ENCODE data around the gene DYRK1B. TPM values are rescaled to one million over a fixed set of nuclear protein-coding genes. Genes with fewer than 3 reads are reported as not detected.
"Not testable (repeated sequence)": the region's sequence is repeated elsewhere in the genome, so short reads cannot be mapped to it uniquely, and the experiment has no call there.

Gene DYRK1B
- total RNA-seq = 27.3 TPM
- long read RNA-seq, partial matches to known transcripts = 8 of 13 reads
- long read RNA-seq, other reads (novel, unspliced or antisense) = 0 of 13 reads

DNA sequence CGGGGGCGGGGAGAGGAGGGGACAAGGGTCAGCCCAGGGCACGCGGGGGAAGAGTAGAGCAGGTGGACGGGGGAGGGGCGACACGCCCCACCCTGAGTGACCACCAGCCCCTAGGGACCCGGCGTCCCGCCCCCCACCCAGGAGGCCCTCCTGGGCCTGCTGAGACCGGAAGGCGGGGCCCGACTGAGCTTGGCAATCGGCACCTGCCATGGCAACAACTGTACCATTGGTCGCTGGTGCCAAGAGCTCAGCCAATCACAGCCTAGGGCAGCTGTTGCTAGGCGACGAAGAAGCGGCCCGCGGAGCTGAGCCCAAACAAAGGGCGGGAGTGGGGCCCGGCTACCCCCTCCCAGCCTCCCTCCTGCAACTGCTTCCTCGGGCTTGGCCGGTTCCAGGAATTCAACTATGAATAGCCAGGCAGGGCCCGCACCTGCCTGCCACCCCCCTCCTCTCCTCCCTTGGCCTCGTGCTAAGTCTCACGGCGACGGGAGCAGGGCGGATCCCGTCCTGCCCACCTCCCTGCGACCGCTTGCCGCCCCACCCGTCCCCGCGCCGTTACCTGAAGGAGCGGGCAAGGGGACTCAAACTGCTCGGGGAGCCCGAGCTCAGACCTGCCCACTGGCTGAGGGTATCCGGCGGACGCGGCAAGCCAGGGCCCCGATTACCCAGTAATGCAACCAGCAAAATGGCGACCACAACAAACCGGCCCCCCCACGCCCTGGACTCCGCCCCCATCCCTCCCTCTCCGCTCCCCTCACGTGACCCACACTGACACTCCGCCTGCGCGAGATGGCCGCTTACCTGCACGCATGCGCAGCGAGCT is at the start of gene DYRK1B:
TSS of gene DYRK1B (minus strand) at position 699 of the 823 bp plus-strand sequence. CDS start 2,295 bp downstream, outside the sequence.
- DNase-seq = peak; percentile 98
- intact Hi-C loops (cut with micrococcal nuclease) = no loop called here
- ATAC-seq = peak; percentile 91

DNA sequence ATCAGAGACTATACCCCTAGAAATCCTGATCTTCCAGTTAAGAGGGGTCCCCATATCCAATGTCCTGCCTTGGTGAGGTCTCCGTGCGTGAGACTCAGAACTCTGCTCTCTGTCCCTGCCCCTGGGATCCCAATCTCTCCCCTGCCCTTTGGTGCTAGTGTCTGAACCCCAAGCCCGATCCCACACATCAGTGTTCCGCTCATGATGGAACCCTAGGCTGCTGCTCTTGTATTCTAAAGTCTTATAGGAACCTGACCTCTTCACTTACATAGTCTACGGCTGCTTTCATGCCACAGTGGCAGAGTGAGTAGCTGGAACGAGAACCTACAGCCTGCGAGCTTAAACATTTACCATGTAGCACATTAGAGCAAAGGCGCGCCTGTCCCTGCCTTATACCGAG is 48.7 kb upstream of the DYRK1B start:
- DNase-seq; ATAC-seq; intact Hi-C loops (cut with micrococcal nuclease): not testable (repeated sequence)

DNA sequence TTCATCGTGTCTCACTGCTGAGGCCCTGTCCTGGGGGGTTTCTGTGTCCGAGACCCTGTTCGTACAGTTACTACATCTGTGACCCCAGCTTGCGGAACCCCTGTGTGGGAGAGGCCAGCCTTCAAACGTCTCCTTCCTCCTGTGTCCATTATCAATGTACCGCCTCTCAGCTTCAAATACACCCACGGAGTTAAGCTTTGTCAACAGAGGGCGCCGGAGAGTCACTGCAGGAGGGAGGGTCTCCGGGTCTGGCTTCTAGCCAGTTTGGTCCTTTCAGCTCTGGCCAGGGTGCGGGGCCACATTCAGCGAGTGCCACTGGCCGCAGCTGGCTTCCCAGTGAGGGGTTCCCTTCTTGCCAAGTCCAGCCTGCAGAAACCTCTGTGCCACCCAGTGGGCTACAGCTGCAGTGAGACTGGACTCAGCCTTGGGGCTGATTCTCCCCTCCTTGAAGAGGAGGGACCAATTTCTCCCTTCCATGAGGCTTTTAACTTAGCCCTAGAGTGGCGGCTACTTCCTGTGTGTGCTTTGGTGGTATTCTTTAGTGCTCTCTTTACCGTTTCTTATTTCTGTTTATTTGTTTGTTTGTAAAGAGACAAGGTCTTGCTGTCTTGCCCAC is 47.6 kb upstream of the DYRK1B start:
- DNase-seq; intact Hi-C loops (cut with micrococcal nuclease): not testable (repeated sequence)
- ATAC-seq = peak; percentile 52

DNA sequence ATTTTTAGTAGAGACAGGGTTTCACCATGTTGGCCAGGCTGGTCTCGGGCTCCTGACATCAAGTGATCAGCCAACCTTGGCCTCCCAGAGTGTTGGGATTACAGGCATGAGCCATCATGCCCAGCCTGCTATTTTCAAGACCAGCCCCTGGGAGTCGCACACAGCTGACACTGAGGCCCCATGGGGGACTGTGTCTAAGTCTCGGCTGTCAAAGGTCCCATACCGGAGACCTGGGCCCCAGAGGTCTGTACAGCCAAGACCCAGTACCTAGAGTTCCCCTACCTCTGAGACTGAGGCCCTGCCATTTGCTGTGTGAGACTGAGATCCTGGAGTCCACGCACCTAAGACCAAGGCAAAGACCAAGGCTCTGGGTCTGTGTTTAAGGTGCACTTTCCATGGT is 46.3 kb upstream of the DYRK1B start:
- ATAC-seq; intact Hi-C loops (cut with micrococcal nuclease); DNase-seq: not testable (repeated sequence)

DNA sequence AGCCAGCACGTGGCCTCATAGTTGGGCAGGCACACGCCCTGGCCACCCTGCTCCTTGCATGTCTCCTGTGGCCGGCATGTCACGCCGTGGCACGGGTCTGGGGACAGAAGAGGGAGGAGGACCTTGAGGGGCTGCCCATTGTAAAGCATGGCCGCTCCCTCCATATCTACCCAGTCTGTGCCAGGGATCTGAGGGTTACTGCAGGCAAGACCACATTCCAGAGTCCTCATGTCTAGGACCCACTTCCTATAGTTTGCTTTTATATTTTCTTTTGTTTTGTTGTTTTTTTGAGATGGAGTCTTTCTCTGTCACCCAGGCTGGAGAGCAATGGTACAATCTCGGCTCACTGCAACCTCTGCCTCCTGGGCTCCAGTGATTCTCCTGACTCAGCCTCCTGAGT is 45.8 kb upstream of the DYRK1B start:
- ATAC-seq; intact Hi-C loops (cut with micrococcal nuclease); DNase-seq: not testable (repeated sequence)

DNA sequence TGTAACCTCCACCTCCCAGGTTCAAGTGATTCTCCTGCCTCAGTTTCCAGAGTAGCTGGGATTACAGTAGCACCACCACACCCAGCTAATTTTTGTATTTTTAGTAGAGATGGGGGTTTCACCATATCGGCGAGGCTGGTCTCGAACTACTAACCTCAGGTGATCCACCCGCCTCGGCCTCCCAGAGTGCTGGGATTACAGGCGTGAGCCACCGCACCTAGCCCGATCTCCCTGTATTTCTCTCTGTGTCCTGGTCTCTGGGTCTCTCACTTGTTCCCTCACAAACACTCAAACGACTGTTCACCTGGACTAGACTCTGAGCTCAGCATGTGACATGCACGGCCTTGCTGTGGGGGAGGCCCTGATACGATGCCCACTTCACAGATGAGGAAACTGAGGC is 44.9 kb upstream of the DYRK1B start:
- DNase-seq; ATAC-seq; intact Hi-C loops (cut with micrococcal nuclease): not testable (repeated sequence)

DNA sequence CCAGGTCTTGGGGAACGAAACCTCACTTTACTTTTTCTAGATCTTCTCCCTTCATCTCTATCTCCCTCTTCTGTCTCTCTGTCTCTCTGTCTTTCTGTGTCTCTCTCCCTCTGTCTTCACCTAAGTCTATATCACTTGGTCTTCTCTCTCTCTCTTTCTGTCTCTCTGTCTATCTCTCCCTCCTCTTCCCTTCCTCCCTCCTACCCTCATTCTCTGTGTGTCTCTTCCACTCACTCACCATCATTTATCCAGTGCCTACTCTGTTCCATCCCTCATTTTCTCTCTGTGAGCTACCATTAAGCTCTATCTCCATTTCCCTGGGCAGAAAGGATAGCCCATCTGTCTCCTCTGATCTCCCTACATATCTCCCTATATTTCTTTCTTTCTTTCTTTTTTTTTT is 44.4 kb upstream of the DYRK1B start:
- ATAC-seq = no peak
- DNase-seq = no peak
- intact Hi-C loops (cut with micrococcal nuclease) = no loop called here

DNA sequence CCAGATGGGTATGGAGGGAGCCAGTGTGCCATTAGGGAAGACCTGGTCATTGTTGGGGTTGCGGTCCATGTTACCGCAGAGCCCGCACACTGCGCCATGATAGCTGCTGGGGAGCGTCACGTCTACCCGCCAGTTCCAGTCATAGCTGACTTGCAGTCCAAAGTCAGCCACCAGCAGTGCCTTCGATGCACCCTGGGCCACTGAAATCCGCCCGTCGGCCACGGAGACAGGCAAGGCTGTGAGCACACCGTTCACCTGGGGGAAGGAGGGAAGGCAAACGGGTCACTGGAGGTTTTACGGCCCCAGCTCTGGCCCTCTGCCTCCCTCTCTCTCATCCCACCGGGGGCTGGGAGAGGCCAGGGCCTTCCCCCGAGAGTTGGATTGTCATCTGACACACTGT is 44.0 kb upstream of the DYRK1B start:
- intact Hi-C loops (cut with micrococcal nuclease); DNase-seq; ATAC-seq: not testable (repeated sequence)

DNA sequence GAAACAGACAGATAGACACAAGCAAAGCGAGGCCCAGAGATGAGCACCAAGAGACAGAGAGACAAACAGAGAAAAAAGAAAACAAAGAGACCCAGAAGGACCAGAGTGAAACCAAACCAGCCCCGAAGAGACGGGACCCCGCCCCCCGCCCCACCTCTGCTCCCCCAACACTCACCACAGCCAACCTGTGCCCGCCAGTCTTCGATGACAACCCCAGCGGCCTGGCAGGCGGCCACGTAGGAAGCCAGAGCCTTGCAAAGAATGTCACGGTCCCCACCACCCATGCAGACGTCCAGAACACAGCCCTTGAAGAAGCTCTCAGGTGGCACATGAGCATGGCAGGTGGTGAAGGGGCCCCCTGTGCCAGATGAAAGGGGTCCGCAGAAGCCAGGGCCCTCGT is 43.5 kb upstream of the DYRK1B start:
- DNase-seq; intact Hi-C loops (cut with micrococcal nuclease): not testable (repeated sequence)

DNA sequence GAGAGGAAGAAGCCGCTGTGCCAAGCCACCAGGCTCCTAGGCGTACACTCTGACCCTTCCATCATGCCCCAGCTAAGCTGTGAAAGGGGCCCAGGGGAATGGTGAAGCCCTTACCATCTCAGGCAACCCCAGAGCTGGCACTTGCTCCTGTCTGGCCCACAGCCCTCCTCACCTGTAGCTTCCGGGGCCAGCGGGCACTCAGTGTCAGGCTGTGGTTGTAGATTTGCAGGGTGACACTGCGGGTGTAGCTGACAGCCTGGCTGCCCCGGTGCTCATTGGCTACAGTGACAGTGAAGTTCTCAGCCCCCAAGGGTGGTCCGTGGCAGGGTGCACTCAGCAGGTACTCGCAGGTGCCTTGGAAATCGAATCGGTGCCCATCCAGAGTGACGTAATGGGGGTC is 42.5 kb upstream of the DYRK1B start:
- intact Hi-C loops (cut with micrococcal nuclease); ATAC-seq; DNase-seq: not testable (repeated sequence)

More for the DNA sequence above, 43.5 kb upstream of the DYRK1B start:
- not testable (repeated sequence) for ATAC-seq

DNA sequence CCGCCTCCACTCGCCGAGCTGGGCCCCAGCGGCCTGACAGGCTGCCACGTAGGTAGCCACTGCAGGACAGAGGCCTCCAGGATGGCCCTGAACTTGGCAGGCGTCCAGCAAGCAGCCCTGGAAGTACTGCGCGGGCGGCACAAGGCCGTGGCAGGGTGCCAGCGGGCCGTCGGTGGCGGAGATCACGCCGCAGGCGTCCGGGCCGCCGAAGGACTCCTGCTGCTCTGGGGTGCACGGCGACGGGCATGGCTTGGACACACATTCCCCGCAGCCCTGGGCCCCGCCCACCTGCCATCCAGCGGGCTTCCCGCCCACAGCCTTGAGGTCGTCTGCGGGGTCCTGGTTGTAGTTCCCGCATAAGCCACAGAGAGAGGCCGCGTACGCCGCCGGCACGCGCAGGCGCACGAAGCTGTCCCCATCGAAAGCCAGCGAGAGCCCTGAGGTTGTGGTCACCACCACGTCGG is 41.5 kb upstream of the DYRK1B start:
- ATAC-seq; intact Hi-C loops (cut with micrococcal nuclease); DNase-seq: not testable (repeated sequence)

DNA sequence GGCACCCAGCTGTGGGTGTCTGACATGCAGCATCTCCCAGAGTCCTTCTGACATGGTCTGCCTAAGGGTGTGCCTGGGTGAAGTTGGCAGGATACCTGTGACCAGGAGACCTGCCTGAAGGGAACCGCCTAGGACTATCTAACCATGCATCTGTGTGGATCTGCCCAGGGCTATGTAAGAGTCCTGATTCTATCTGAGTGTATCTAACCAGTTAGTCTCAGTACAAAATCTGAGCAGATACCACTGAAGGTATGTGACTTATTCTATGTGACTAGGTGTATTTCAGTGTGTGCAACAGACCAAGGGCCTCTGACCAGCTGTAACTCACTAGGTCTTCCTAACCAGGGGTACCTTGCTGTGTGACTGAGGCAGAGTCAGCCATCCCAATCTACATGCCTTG is 40.4 kb upstream of the DYRK1B start:
- ATAC-seq (no peak), DNase-seq (no peak)
- intact Hi-C loops (cut with micrococcal nuclease) = no loop called here

DNA sequence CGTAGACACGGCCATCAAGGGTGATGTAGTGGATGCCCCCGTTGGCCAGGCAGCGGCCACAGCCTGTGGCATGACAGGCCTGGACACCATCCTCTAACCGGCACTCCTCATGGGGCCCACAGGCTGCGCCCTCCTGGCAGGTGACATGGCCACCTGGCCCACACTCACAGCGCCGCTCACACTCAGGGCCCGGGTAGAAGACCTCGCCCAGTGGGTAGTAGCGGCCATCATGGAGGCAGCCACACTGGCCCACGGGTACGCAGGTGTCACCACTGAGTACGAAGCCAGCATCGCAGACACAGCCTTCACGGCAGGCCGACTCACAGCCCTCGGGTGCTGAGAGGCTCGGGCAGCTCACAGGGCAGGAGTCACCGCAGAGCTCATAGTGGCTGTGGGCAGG is 39.4 kb upstream of the DYRK1B start:
- intact Hi-C loops (cut with micrococcal nuclease) = no loop called here
- no peak for ATAC-seq
- DNase-seq = no peak

DNA sequence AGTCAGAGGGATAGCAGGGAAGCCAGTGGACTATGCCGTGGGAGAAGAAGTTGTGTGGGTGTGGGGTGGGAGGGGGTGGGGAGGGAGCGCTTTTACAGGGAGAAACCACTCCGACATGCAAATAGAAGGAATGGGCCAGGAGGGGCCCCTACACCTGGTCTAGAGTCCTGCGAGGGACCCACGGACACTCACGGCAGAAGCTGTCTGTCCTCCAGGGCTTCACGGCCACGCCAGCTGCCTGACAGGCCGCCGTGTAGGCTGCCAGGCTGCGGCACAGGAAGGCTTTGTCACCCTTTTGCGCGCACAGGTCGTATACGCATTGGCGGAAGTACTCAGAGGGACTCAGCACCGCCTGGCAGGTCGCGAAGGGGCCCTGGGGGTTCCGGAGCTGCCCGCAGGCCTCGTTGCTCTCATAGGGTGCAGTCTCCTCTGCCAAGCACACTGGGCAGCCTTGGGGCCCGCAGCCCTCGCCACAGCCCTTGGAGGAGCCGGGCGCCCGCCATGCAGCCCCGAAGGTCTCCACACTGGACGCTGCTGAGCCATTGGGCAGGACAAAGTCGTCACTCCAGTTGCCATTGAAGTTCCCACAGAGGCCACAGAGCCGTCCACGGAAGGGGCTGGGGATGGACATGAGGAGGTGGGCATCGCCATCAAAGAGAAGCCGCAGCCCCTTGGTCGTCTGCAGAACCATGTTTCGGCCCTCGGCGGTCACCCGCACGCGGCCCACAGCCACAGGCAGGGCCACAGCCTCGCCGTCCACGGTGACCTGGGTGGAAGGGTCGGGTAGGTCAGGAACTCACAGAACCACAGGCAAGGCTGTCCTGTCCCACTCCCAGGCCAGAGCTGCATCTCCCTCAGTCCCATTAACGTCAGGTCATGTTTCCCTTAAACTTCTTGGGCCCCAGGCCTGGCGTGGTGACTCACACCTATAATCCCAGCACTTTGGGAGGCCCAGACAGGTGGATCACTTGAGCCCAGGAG is 38.2 kb upstream of the DYRK1B start:
- ATAC-seq = no peak
- intact Hi-C loops (cut with micrococcal nuclease) = no loop called here
- DNase-seq = no peak

DNA sequence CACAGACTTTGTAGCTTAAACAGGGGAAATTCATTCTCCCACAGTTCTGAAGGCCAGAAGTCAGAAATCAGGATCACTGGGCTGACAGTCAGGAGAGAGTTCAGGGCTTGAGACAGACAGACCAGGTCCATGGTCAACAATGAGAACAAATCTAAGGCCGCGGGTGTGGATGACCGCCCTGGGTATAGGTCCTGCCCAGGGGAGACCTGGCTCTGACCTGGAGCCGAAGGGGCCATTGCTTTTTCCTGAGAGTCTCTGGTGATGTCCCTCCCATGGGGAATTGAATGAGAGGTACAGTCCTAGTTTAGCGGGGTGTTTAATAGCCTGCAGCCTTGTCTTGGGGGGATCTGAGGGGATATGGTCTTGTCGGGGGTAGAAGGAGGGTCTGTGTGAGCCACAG is 37.4 kb upstream of the DYRK1B start:
- ATAC-seq (no peak), DNase-seq (no peak)
- intact Hi-C loops (cut with micrococcal nuclease) = no loop called here

DNA sequence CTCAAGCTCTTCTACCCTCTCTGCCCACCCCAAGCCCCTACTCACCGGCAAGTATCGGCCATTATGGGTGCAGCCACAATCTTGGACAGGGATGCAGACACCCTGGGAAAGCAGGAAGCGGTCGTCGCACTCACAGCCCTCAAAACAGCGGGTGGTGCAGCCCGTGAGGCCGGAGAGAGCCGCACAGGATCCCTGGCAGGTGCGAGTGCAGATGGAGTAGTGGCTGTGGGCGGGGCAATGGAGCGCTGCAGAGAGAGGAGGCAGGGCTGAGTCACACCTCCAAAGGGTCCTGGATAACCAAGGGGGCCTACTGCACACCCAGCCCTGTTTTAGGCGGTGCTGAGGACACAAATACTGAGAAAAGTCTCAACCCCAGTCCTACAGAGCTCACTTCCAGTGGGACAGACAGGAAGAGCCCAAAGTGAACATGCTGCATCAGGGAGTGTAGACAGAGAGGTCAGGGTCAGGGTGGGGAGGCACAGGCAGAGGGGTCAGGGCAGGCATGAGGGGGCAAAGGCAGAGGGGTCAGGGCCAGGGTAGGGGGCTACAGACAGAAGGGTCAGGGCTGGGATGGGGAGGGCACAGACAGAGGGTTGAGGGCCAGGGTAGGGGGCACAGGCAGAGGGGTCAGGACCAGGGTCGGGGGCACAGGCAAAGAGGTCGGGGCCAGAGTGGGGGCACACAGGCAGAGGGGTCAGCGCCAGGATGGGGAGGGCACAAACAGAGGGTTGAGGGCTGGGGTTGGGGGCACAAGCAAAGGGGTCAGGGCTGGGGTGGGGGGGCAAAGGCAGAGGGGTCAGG is 36.4 kb upstream of the DYRK1B start:
- ATAC-seq = no peak
- intact Hi-C loops (cut with micrococcal nuclease) = no loop called here
- DNase-seq = no peak

DNA sequence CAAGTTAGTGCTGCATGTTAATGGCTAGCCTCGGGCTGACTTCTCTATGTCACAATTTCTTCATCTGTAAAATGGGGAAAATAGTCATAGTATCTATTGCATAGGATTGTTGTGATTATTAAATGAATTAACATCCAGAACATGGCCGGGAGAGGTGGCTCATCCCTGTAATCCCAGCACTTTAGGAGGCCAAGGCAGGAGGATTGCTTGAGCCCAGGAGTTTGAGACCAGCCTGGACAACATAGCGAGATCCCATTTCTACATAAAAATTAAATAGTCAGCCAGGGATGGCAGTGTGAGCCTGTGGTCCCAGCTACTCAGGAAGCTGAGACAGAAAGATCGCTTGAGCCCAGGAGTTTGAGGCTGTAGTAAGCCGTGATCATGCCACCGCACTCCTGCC is 34.0 kb upstream of the DYRK1B start:
- DNase-seq (no peak), ATAC-seq (no peak)
- intact Hi-C loops (cut with micrococcal nuclease) = no loop called here

DNA sequence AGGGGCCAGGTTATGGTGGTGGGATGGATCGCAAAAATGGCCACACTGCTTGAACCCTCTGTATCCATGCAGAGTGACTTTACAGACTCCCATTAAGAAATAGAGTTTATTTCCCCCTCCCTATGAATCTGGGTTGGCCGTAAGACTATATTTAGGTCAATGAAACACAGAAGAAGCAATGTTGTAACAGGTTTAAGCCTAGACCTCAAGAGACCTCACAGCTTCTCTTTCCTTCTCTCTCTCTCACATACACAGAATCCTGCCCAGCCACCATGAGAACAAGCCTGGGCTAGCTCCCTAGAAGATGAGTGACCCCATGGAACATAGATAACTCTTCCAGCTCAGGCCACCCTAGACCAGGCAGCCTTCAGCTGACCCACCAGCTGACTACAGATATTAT is 33.2 kb upstream of the DYRK1B start:
- DNase-seq (no peak), ATAC-seq (no peak)
- intact Hi-C loops (cut with micrococcal nuclease) = no loop called here

Measured in left ventricle myocardium superior (tissue), 1 donor.